ENCODE results near the gene HOXC4. TPM values are rescaled to one million over a fixed set of nuclear protein-coding genes. Genes with fewer than 3 reads are reported as not detected.

Gene HOXC4
- total RNA-seq, 1 donor from 2014 or later, result not detected

DNA sequence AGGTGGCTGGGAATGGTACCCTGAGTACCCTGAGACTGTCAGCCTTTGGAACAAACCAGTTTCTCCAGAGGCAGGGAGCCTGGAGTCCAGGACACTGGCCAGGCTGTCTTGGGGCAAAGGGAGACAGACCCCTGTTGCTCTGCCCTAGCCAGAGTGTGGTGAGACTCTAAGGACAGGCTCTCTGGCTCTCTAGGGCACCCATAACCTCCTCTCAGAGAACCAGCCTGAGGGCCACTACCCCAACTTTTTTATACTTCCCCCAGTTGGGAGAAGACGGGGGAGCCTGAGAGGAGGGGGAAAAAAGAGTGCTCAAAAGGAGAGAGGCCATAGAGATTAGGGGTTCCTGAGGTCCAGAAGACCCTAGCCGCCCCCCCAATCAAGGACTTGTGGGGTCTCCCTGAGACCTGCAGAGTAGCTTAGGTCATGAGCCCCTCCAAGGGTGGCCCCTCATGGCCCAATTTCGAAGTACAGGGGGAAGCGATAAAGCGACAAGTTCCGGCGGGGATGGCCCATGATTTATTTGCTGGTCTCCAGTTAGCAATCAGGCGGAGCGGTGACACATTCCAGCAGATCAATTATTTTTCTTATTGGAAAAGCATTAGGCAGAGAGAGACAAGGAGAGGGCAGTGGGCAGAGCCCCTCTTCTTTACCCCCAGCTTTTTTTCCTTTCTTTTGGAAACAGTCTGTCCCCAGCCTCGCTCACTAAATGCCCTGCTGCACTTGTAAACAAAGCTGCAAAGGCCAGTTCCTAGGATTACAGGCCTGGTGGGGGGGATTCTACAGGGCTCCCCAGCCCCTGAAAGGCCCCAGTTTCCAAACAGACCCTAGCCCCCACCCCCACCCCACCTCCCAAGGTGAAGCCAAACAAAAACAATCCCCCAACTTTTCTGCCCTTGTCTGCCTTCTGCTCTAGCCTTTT lies 43.3 kb upstream of the HOXC4 start:
- intact Hi-C loops (cut with micrococcal nuclease), result no loop called here
- Histone ChIP-seq H3K27me3 (ENCODE audit: low read depth) (peaks cover 98% of the 10 kb centered on the region), H3K36me3 (no peaks in the 10 kb centered on the region), H3K4me1 (peaks cover 23% of the 10 kb centered on the region), H3K9me3 (replicated peaks) (no peaks in the 10 kb centered on the region), H3K4me3 (no peak overlapping the region), H3K27ac (replicated peaks) (no peak overlapping the region)
- TF ChIP-seq, protein P1, sequence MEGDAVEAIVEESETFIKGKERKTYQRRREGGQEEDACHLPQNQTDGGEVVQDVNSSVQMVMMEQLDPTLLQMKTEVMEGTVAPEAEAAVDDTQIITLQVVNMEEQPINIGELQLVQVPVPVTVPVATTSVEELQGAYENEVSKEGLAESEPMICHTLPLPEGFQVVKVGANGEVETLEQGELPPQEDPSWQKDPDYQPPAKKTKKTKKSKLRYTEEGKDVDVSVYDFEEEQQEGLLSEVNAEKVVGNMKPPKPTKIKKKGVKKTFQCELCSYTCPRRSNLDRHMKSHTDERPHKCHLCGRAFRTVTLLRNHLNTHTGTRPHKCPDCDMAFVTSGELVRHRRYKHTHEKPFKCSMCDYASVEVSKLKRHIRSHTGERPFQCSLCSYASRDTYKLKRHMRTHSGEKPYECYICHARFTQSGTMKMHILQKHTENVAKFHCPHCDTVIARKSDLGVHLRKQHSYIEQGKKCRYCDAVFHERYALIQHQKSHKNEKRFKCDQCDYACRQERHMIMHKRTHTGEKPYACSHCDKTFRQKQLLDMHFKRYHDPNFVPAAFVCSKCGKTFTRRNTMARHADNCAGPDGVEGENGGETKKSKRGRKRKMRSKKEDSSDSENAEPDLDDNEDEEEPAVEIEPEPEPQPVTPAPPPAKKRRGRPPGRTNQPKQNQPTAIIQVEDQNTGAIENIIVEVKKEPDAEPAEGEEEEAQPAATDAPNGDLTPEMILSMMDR (IDR thresholded peaks at IDR 0.05; ENCODE audit: borderline replicate concordance), result no peak
- no peak for DNase-seq

DNA sequence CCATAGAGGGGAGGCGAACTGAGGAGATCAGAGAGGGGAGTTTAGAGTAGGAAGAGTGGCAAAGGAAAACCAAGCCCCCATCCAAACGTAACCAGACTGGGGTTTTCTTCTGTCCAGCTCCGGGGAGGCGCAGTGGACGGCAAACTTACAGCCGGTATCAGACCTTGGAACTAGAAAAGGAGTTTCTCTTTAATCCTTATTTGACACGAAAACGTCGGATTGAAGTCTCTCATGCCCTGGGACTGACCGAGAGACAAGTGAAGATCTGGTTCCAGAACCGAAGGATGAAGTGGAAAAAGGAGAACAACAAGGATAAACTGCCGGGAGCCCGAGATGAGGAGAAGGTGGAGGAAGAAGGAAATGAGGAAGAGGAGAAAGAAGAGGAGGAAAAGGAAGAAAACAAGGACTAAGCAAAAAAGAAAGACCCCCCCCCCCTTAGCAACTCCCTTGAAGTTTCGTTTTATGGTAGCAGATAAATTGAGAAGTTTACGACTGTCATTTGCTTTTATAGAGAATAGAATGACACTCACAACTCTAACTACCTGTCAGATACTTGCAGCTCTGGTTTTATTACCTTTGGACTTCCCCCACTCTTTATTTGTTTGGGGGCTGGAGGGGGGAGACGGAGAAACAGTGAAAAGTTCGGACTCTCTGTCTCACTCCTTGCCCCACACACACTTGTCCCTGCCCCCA lies 42.5 kb upstream of the HOXC4 start:
- intact Hi-C loops (cut with micrococcal nuclease), result no loop called here
- H3K4me3 ChIP-seq, result no peak overlapping the region
- DNase-seq, result no peak
- TF ChIP-seq, protein P1 (IDR thresholded peaks at IDR 0.05; ENCODE audit: borderline replicate concordance), result no peak
- peaks cover 22% of the 10 kb centered on the region for H3K4me1 ChIP-seq
- H3K9me3 ChIP-seq (replicated peaks), result no peaks in the 10 kb centered on the region
- H3K27me3 ChIP-seq (ENCODE audit: low read depth), result peaks cover 98% of the 10 kb centered on the region
- H3K36me3 ChIP-seq, result no peaks in the 10 kb centered on the region
- no peak overlapping the region for H3K27ac ChIP-seq (replicated peaks)

DNA sequence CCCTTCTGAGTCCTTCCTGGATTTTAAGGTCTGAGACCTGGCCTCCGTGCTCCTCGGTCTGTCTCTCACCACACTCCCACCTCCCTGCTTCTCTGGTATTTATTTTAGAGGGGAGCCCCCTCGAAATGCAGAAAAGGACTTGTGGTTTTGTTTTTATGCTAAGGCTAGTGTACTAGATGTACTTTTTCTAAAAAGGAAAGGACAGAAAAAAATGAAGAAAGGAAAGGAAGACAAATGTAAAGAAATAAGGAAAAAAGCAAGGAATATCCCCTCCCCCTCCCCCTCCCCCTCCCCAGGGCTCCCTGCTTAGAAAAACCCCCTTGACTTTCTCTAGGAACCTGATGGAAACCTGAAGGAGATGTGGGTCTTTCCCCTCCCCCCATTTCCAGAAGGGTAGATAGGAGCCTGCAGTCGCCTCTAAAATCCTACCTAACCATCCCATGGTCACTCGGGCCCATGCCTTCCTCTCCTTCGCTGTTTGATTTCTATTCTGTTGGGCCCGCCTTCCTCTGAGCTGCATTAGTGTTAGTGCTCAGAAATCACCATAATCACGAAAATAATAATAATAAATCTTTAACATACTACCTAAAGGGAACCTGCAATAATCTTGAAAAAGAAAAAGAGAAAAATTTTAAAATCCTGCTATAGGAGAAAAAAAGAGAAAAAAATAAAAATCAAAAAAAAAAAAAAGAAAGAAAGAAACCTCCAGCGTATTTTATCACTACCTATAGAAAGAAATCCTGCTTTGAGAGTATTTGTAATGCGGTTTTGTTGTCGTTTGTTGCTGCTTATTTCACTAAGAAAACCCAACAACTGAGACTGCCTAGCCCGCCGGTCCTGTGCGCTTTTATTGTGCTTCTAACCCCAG lies 41.7 kb upstream of the HOXC4 start:
- DNase-seq, result no peak
- Histone ChIP-seq H3K27me3 (ENCODE audit: low read depth) (peaks cover 98% of the 10 kb centered on the region), H3K4me1 (peaks cover 19% of the 10 kb centered on the region), H3K9me3 (replicated peaks) (no peaks in the 10 kb centered on the region), H3K27ac (replicated peaks) (no peak overlapping the region), H3K4me3 (no peak overlapping the region), H3K36me3 (no peaks in the 10 kb centered on the region)
- TF ChIP-seq, protein P1 (IDR thresholded peaks at IDR 0.05; ENCODE audit: borderline replicate concordance), result no peak
- intact Hi-C loops (cut with micrococcal nuclease), result no loop called here

DNA sequence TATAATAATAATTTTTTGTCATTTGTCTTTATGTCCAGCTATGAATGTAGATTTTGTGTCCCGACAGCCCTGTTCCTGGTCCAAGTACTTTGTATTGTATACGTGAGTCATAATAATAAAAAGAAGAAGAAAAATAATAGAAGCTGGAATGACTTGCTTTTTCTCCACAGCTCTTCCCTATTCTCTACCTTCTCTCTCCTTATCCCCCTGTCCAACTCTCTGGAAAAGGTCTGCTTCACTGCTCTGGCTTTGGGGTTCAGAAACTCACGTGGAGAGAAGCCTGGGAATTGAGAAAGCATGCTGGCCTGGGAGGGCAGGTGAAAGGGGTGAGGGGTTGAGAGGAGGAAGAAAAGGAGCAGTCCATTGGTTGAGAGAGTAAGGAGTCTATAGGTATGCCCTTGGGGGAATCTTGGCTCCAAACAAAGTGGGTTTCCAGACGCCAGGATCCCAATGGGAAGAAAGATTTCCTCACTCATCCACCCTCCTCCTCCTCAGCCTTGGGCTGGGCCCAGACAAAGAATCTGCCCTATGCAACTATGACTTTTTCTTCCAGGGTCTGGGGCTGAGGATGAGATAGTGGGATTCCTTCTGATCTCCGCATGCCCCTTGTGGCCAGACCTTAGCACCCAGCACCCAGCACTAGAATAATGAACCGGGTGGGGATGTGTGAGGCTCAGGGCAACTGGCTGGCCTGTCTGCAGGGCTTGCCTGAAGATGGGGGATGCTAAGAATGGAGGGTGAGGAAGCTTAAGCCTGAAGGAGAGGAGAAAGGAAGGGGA lies 40.8 kb upstream of the HOXC4 start:
- Histone ChIP-seq H3K27ac (replicated peaks) (no peak overlapping the region), H3K27me3 (ENCODE audit: low read depth) (peaks cover 98% of the 10 kb centered on the region), H3K4me1 (peaks cover 28% of the 10 kb centered on the region), H3K9me3 (replicated peaks) (no peaks in the 10 kb centered on the region), H3K36me3 (no peaks in the 10 kb centered on the region), H3K4me3 (no peak overlapping the region)
- intact Hi-C loops (cut with micrococcal nuclease), result no loop called here
- TF ChIP-seq, protein P1 (IDR thresholded peaks at IDR 0.05; ENCODE audit: borderline replicate concordance), result no peak
- DNase-seq, result no peak

All from left ventricle myocardium inferior (tissue), 1 donor.